ENCODE measurements around the gene DCAF7.

The DCAF7 gene

DNA sequence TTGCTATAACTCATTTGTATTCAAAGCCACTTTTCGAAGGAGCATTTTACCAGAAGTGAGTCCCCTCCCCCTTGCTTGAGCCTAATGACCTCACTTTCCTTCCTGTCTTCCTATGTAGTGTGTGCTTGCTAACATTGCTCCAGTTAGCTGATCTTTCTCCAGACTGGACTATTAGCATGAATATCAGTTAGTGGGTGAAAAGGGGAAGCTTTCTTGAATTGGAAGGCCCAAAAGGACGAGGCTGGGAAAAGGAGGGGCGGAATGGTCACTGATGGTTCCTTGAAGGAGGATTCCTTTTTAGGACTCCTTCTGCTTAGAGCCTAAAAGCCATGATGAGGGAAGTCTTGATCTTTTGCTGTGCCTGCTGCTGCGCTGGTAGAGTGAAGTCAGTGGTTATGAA is 83.9 kb downstream of the DCAF7 start:
- no peak for DNase-seq

DNA sequence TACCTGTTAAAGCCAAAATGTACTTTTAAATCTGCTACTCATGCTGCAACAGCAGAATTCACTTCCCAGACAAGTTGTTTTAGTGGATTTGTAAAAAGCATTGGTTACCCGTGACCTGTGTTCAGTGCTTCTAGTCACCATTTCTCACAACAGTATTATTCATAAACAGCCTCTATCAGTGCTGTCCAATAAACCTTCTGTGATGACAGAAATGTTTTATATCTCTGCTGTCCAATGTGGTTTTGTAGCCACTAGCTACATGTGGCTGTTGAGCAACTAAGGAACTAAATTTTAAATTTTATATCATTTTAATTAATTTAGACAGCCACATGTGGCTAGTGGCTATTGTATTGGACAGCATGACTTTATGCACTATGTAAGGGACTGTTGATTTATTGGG is 84.5 kb downstream of the DCAF7 start:
- DNase-seq = no peak

DNA sequence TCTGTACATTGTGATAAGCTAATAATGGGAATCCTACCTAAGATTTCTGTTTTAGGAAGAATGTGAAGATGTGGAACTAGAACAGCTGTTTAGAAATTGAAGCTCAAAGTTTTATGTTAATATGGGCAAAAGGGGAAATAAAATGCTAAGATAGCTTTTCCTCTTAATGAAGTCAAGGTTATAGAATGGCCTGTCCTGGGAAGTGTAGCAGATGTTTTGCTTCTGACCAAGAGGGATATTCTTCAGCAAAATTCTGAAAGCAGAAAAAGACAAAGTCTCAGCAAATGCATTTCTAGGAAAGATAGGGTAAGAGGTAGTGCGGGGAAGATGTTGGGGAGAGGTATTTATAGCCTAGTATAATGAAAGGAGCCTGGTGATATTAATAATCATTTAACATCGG is 85.0 kb downstream of the DCAF7 start:
- DNase-seq = no peak

- DNase-seq = no peak
Measured at GRCh38 chr17:63635787-63636186, 85.5 kb downstream of the DCAF7 start.

DNA sequence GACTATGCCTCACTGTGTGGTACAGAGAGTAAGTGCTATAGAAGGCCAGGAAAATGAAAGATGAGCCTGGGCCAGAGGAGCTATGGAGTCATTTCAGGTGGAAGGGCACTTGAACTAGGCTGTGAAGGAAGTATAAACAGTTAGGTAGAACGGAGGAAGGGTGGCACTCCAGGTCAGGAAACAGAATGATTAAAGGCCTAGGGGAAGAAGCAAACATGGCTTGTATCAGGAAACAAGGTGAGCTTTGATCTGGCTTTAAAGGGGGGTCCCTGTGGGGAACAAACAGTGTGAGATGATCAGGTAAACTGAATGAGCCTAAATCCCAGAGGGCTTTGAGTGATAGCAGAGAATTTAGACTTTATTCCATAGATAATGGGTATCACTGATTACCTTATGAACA is 88.8 kb downstream of the DCAF7 start:
- no peak for DNase-seq

GRCh38 chr17:63640038-63640437 is 89.8 kb downstream of the DCAF7 start:
- DNase-seq = no peak

DNA sequence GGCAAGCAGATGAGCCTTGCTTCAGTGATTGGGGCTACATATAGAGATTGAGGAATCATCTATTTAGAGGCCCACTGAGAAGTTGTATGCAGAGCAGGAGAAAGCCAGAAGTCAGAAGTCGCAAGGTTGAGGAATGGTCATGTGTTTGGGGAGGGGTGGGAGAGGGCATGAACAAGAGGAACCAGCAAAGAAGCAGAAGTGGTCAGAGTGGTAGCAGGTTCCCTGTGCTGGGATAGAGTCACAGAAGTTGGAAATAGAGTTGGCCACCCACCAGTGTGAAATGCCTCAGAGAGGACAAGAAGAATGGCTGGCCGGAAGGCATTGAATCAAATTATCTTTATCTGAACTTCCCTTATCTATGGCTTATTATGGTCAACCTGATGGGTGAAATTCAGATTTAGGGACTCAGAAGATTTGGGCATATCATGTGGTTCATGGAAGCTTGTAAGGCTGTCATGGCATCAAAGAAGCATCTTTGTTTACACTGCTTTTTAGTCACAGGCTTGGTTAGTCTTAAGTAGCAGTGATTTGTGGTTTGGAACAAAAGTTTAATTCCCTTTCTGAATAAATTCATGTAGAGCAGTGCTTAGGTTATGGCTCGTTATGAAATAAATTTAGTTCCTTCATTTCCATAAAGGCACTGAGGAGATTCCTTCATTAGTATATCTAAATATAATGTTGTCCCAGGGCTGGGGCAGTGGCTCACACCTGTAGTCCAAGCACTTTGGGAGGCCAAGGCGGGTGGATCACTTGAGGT is 91.6 kb downstream of the DCAF7 start:
- DNase-seq = no peak
